Parietal lobe (tissue), 1 donor: ENCODE measurements around the gene SEPTIN8. TPM values are rescaled to one million over a fixed set of nuclear protein-coding genes. Genes with fewer than 3 reads are reported as not detected.

ENCODE experiments used
- total RNA-seq: library from RNA; depleted of rRNA; stranded (reverse); fragments of >200 nt; gene quantifications from one replicate; pipeline ENCODE4 v1.2.3, GENCODE V29; 2014

Gene SEPTIN8, protein sequence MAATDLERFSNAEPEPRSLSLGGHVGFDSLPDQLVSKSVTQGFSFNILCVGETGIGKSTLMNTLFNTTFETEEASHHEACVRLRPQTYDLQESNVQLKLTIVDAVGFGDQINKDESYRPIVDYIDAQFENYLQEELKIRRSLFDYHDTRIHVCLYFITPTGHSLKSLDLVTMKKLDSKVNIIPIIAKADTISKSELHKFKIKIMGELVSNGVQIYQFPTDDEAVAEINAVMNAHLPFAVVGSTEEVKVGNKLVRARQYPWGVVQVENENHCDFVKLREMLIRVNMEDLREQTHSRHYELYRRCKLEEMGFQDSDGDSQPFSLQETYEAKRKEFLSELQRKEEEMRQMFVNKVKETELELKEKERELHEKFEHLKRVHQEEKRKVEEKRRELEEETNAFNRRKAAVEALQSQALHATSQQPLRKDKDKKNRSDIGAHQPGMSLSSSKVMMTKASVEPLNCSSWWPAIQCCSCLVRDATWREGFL
- 45.1 TPM for total RNA-seq

DNA sequence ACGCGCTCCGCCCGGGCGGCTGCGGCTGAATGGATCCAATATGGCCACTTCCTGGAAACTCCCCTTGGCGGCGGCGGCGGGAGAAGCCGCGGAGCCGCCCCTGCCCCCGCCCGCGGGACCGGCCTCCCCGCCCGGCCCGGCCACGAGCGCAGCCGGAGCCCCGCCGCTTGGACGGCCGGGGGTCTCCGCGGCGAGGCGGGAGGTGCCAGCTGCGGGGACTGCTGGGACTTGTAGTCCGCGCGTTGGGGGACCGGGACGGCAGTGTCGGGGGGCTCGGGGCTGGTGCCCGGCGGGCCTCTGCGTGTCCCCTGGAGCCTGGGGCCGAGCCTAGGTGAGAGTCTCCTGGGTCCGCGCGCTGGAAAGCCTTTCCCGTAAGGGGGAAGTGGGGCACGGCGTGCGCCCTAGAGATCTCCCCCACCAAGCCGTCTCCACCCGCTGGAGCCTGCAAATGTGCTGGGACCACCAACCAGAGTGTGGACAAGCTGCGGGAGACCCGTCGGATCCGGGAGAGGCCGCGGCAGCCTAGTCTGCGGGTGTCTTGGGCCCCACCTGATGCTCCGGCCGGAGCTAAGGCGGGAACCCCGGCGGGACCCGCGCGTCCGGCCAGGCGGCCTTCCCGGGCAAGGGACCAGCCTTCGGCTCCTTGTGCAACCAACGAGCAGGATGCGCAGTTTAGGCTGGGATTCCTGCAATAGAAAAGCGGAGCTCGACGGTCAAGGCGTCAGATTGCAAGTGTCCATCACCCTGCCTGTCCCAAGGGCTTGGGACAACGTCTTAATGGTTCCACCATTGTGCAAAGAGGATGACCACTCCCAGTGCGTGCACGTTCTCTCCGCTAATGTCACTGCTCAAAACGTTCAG lies at the start of gene SEPTIN8:
Gene SEPTIN8, minus strand, starts transcription at position 31 of the 861 bp plus-strand sequence. CDS start 102 bp downstream, outside the sequence.

DNA sequence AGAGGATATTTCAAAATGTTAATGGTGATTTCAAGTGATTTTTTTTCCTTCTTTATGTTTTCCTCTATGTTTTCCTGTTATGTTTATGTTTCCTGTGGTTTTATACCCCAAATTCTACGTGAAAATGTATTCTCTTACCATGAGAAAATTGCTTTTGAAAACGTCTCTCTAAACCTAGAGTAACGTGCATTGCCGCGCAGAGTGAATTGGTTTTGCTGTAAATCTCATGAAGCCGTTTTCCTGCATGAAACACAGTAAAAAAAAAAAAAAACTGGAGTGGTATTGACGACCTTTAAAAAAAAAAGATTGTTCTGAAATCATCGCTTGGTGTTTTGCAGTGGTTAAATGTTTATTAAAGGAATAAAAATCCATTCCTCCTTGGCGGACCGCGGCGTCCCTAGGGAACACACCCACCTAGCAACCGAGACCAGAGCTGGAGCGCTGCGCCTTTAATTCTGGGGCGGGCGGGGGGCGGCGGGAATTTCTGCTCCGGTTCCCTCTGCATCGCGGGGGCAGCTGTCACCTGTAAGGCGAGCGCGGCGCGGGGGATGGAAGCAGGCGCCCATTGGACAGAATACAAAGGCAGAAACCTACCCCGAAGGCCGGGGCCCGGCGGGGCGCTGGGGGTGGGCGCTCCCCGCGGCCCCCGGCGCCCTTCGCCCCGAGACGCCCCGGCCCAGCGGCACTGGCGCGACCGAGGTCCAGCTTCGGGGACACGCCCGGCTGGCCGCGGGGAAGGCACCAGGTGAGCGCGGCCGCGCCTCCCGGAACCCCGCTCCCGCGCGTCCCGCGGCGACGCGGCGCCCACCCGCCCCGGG lies 36.0 kb upstream of the SEPTIN8 start, which contains the start of gene SOWAHA:
Gene SOWAHA, plus strand, starts transcription at position 522 of the 818 bp plus-strand sequence. CDS start 320 bp downstream, outside the sequence.

DNA sequence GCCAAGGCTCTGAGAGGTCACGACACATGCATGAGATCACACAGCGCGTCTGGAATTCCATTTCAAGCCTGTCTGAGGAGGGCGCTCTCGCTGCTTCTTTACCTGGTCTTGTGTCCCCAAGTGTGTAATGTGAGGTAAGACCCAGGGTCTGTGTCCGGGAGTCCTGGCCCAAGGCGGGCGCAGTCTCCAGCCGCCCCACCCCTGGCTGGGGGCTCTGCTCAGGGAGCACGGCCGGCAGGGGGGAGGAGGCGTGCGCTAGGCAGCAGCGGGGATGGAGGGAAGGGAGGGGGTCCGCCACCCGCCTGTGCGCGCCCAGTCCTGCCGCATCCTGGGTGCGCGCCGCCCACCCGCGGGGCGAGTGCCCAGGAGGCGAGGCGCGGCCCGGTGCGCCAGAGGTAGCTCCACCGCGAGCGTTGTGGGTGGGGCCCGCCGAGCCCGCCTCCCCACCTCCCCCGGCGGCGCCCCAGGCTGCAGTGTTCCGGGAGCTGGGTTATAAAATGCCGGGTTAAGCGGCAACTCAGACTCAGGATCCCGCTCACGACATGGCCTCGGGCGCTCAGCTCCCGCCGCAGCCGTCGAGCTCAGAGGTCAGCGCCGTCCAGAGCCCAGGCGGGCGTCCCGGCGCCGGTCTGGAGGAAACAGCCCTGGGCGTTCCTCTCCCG lies 30.0 kb downstream of the SEPTIN8 start, which contains the start of gene CCNI2:
Gene CCNI2, plus strand, starts transcription at position 473 of the 662 bp plus-strand sequence. Its CDS starts 70 bp downstream, at position 543.

DNA sequence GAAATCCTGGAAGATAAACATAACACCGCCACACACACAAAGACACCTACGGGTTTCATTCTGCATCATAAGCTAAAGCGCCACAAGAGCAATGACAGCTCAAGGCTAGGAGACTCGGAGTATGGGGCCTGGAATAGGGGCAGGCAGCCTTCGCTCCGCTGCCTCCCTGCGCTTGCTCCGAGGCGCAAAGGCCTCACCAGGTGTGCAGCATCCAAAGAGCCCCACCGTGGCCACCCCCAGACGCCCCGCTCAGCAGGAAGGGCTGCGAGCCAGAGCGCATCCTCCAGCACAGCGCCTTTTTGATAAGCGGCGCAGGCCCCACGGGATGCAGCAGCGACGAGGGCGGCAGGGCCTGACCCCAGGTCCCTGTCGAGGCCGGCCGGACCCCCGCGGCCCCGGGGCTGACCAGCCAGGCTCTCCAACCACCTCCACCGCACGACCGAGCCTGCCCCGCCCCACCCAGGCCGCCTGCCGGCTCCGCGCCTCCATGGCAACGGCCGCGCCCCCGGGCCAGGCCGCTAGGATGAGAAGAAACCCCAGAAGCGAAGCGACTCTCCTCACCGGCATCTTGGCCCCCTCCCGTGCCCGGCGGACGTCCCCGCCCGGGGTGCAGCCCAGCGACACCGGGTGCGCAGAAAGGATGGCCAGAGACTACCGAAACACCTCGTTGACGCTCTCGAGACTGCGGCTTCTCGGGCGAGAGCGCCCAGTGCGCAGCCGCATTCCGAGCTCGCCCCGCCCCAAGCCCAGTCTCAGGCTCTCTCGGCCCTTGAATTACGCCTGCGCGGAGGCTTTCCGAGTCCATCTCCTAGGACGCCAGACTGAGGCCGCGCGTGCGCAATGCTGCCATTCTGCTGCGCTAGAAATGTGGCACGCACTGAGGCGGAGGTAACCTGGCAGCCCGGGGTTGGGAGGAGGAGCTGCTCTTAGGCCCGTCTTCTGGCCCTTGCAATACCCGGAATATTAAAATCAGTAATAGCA lies 39.9 kb downstream of the SEPTIN8 start, which contains the start of gene KIF3A:
Gene KIF3A, minus strand, starts transcription at position 694 of the 981 bp plus-strand sequence. Its CDS starts 127 bp downstream, at position 567.

Other genes with a start within 250 kb of the SEPTIN8 start
- gene IL5, start 233.7 kb downstream of the SEPTIN8 start, total RNA-seq, result not detected
- 64.2 TPM for gene RAD50, start 220.3 kb downstream of the SEPTIN8 start, total RNA-seq
- gene IL13, start 119.1 kb downstream of the SEPTIN8 start, total RNA-seq, result not detected
- not detected for gene IL4, start 103.2 kb downstream of the SEPTIN8 start, total RNA-seq
- 98.9 TPM for gene KIF3A, start 39.7 kb downstream of the SEPTIN8 start, total RNA-seq
- gene CCNI2, start 29.8 kb downstream of the SEPTIN8 start, total RNA-seq, result 0.94 TPM
- 3.1 TPM for gene SOWAHA, start 36.1 kb upstream of the SEPTIN8 start, total RNA-seq
- 0.94 TPM for gene SHROOM1, start 53.4 kb upstream of the SEPTIN8 start, total RNA-seq
- gene GDF9, start 89.2 kb upstream of the SEPTIN8 start, total RNA-seq, result 0.94 TPM
- 93.9 TPM for gene UQCRQ, start 89.4 kb upstream of the SEPTIN8 start, total RNA-seq
- gene LEAP2, start 96.4 kb upstream of the SEPTIN8 start, total RNA-seq, result 4.7 TPM
- gene AFF4, start 186.4 kb upstream of the SEPTIN8 start, total RNA-seq, result 118 TPM
- 16.3 TPM for gene ZCCHC10, start 249.3 kb upstream of the SEPTIN8 start, total RNA-seq